IMR-90 (cell line): ENCODE measurements around the gene BEST1. TPM values are rescaled to one million over a fixed set of nuclear protein-coding genes. Genes with fewer than 3 reads are reported as not detected.

Source experiments
- ATAC-seq: fragments of 200-7000 bp; cut with Tn5 transposase; 2 replicates; pipeline ENCODE4 v1.9.1; 2020; ENCODE audit warnings: low read depth, mild to moderate bottlenecking, moderate library complexity
- BruUV-seq: library from RNA; stranded (reverse); fragments of 400-500 nt; replicated peaks from 2 replicates; lab custom pipeline; 2021; lab: Mats Ljungman, UMichigan
- CTCF ChIA-PET: fragments of 300-600 bp; formaldehyde crosslinking; extraction: SDS; loops from one replicate; lab custom pipeline; 2021; ENCODE audit warnings: antibody characterized with exemption; lab: Yijun Ruan, JAX
- POLR2A ChIA-PET: fragments of 300-600 bp; sonication (Branson Sonifier 250); formaldehyde crosslinking; loops from one replicate; lab custom pipeline; 2022; ENCODE audit warnings: antibody characterized with exemption; ENCODE audit not compliant: unreplicated experiment; lab: Charles Lee
- DNase-seq: peaks from one replicate; pipeline ENCODE4 v3.0.0; 2013
- H2AFZ ChIP-seq: replicated peaks from 2 replicates; pipeline ENCODE3; 2013; ENCODE audit warnings: low read length, mild to moderate bottlenecking; ENCODE audit not compliant: poor library complexity
- H2AK5ac ChIP-seq: 2 replicates; pipeline ENCODE4 v1.6.1; 2013; ENCODE audit warnings: low read depth, low read length, inconsistent platforms
- H2AK9ac ChIP-seq: replicated peaks from 2 replicates; pipeline ENCODE3; 2013; ENCODE audit warnings: mild to moderate bottlenecking, low read depth, low read length, moderate library complexity; ENCODE audit not compliant: poor library complexity
- H2BK120ac ChIP-seq: 2 replicates; pipeline ENCODE4 v1.6.1; 2013; ENCODE audit warnings: low read depth, low read length, inconsistent platforms
- H2BK15ac ChIP-seq: 3 replicates; pipeline ENCODE4 v1.6.1; 2013; ENCODE audit warnings: low read depth, low read length, inconsistent platforms
- H2BK20ac ChIP-seq: 2 replicates; pipeline ENCODE4 v1.6.1; 2013; ENCODE audit warnings: low read depth, mild to moderate bottlenecking, inconsistent platforms, low read length, moderate library complexity
- H2BK5ac ChIP-seq: 2 replicates; pipeline ENCODE4 v1.6.1; 2013; ENCODE audit warnings: mild to moderate bottlenecking, low read depth, low read length, inconsistent platforms; ENCODE audit not compliant: poor library complexity, severe bottlenecking
- H3K14ac ChIP-seq: replicated peaks from 2 replicates; pipeline ENCODE4 v1.6.1; 2013; ENCODE audit warnings: low read depth, low read length, inconsistent platforms
- H3K18ac ChIP-seq: 2 replicates; pipeline ENCODE4 v1.6.1; 2013; ENCODE audit warnings: low read depth, low read length, control low read depth
- H3K23ac ChIP-seq: 2 replicates; pipeline ENCODE4 v1.6.1; 2013; ENCODE audit warnings: low read depth, low read length, inconsistent platforms
- H3K27ac ChIP-seq: 2 replicates; pipeline ENCODE4 v1.5.1; 2013; ENCODE audit warnings: mild to moderate bottlenecking, control low read depth, low read length; ENCODE audit not compliant: insufficient read depth
- H3K27me3 ChIP-seq: 2 replicates; pipeline ENCODE4 v1.6.1; 2013; ENCODE audit warnings: low read length; ENCODE audit not compliant: control insufficient read depth, insufficient read depth
- H3K36me3 ChIP-seq: 2 replicates; pipeline ENCODE4 v1.6.1; 2013; ENCODE audit warnings: low read length, mixed read lengths; ENCODE audit not compliant: control insufficient read depth, insufficient read depth
- H3K4ac ChIP-seq: 2 replicates; pipeline ENCODE4 v1.6.1; 2013; ENCODE audit warnings: low read depth, low read length, inconsistent platforms
- H3K4me1 ChIP-seq: 2 replicates; pipeline ENCODE4 v1.6.1; 2013; ENCODE audit warnings: low read length, mixed read lengths; ENCODE audit not compliant: control insufficient read depth, insufficient read depth
- H3K4me2 ChIP-seq: 2 replicates; pipeline ENCODE4 v1.6.1; 2013; ENCODE audit warnings: low read depth, mild to moderate bottlenecking, control low read depth, low read length, moderate library complexity
- H3K4me3 ChIP-seq: 2 replicates; pipeline ENCODE4 v1.5.1; 2013; ENCODE audit warnings: low read depth, mild to moderate bottlenecking, control low read depth, low read length, moderate library complexity; ENCODE audit not compliant: insufficient read depth
- H3K56ac ChIP-seq: 2 replicates; pipeline ENCODE4 v1.6.1; 2013; ENCODE audit warnings: low read length, inconsistent platforms; ENCODE audit not compliant: insufficient read depth; ENCODE audit errors: extremely low read depth
- H3K79me1 ChIP-seq, 2 experiments: 2 replicates each; pipeline ENCODE4 v1.6.1; 2013; ENCODE audit warnings: low read length in 2 of 2, inconsistent platforms in 1 of 2, low read depth in 1 of 2
- H3K9ac ChIP-seq: 2 replicates; pipeline ENCODE4 v1.6.1; 2013; ENCODE audit warnings: low read depth, low read length, control low read depth
- H3K9me1 ChIP-seq: 2 replicates; pipeline ENCODE4 v1.6.1; 2013; ENCODE audit warnings: low read length, inconsistent platforms; ENCODE audit not compliant: insufficient read depth
- H3K9me3 ChIP-seq: 2 replicates; pipeline ENCODE4 v1.6.1; 2013; ENCODE audit warnings: low read length; ENCODE audit not compliant: control insufficient read depth, insufficient read depth
- H4K20me1 ChIP-seq: 2 replicates; pipeline ENCODE4 v1.6.1; 2013; ENCODE audit warnings: low read length, inconsistent platforms; ENCODE audit not compliant: insufficient read depth
- H4K5ac ChIP-seq: 2 replicates; pipeline ENCODE4 v1.6.1; 2013; ENCODE audit warnings: mild to moderate bottlenecking, low read depth, low read length, control low read depth
- H4K8ac ChIP-seq, 2 experiments: 2 replicates each; pipeline ENCODE4 v1.6.1; 2013; ENCODE audit warnings: low read depth in 2 of 2, low read length in 2 of 2, control low read depth in 1 of 2, inconsistent platforms in 1 of 2
- H4K91ac ChIP-seq: 2 replicates; pipeline ENCODE4 v1.6.1; 2013; ENCODE audit warnings: low read depth, low read length, inconsistent platforms; ENCODE audit not compliant: insufficient read depth
- BHLHE40 ChIP-seq: fragments of 150-350 bp; IDR thresholded peaks from 2 replicates; pipeline ENCODE4 v1.6.1; 2016; ENCODE audit warnings: mild to moderate bottlenecking, low read depth, low read length
- CEBPB ChIP-seq: IDR thresholded peaks from 2 replicates; pipeline ENCODE4 v1.6.1; 2012; ENCODE audit warnings: low read depth, low read length, improper control_type of control experiment
- ELK1 ChIP-seq: fragments of 150-350 bp; IDR thresholded peaks from 2 replicates; pipeline ENCODE4 v1.6.1; 2016; ENCODE audit warnings: low read depth, mild to moderate bottlenecking, low read length, moderate library complexity, borderline replicate concordance
- MAFK ChIP-seq: IDR thresholded peaks from 2 replicates; pipeline ENCODE4 v1.6.1; 2012; ENCODE audit warnings: low read depth, low read length, improper control_type of control experiment
- MAZ ChIP-seq: IDR thresholded peaks from 2 replicates; pipeline ENCODE4 v1.6.1; 2012; ENCODE audit warnings: low read depth, mild to moderate bottlenecking, low read length, improper control_type of control experiment, moderate library complexity, borderline replicate concordance
- MXI1 ChIP-seq: IDR thresholded peaks from 2 replicates; pipeline ENCODE4 v1.6.1; 2012; ENCODE audit warnings: low read depth, mild to moderate bottlenecking, low read length, moderate library complexity, borderline replicate concordance
- NFE2L2 ChIP-seq: fragments of 150-350 bp; IDR thresholded peaks from 2 replicates; pipeline ENCODE4 v1.6.1; 2016; ENCODE audit warnings: low read depth, mild to moderate bottlenecking, low read length
- POLR2A ChIP-seq: IDR thresholded peaks from 2 replicates; pipeline ENCODE4 v1.6.1; 2012; ENCODE audit warnings: mild to moderate bottlenecking, low read depth, low read length
- RAD21 ChIP-seq: IDR thresholded peaks from 2 replicates; pipeline ENCODE4 v1.6.1; 2012; ENCODE audit warnings: low read length, improper control_type of control experiment
- RCOR1 ChIP-seq: IDR thresholded peaks from 2 replicates; pipeline ENCODE4 v1.6.1; 2012; ENCODE audit warnings: mild to moderate bottlenecking, low read length, improper control_type of control experiment; ENCODE audit not compliant: insufficient replicate concordance
- SMC3 ChIP-seq: fragments of 150-350 bp; IDR thresholded peaks from 2 replicates; pipeline ENCODE4 v1.6.1; 2016; ENCODE audit warnings: low read depth, mild to moderate bottlenecking, antibody characterized with exemption, low read length, moderate library complexity
- USF2 ChIP-seq: fragments of 150-350 bp; IDR thresholded peaks from 2 replicates; pipeline ENCODE4 v1.6.1; 2017; ENCODE audit warnings: mild to moderate bottlenecking, antibody characterized with exemption, low read length, low read depth
- WGBS, 2 experiments: methylation state at CpG; one replicate each; pipeline versions ENCODE4 v1.1.5 to v1.1.7; 2013; ENCODE audit warnings: missing lambda C conversion rate in 2 of 2; ENCODE audit not compliant: insufficient read length in 1 of 2; ENCODE audit errors: extremely low coverage in 2 of 2; 5-methylcytosine and 5-hydroxymethylcytosine counted together
- dilution Hi-C: fragments of 300-500 bp; cut with HindIII; formaldehyde crosslinking; loops from one replicate; pipeline ENCODE4 v1.14.3; 2018; ENCODE audit warnings: low sequenced_read_pairs; ENCODE audit not compliant: unreplicated experiment
- in situ Hi-C: fragments of 300-500 bp; cut with MboI; formaldehyde crosslinking; loops from 3 replicates; pipeline ENCODE4 v1.14.3; 2019; ENCODE audit warnings: low sequenced_read_pairs, inconsistent platforms, mixed read lengths
- intact Hi-C: fragments of 100-400 bp; cut with micrococcal nuclease; formaldehyde crosslinking; loops from 2 replicates; pipeline ENCODE4 v1.10.0; 2022
- polyA plus RNA-seq, 3 experiments: library from polyadenylated mRNA; depleted of rRNA; stranded (reverse); fragments of >200 nt; gene quantifications; 2 replicates each; pipeline ENCODE4 v1.2.3, GENCODE V29; 2012; ENCODE audit warnings: low replicate concordance in 1 of 3
- total RNA-seq: library from RNA; depleted of rRNA; stranded (reverse); fragments of >200 nt; gene quantifications from 2 replicates; pipeline ENCODE4 v1.2.3, GENCODE V29; 2012

BEST1 gene
- total and polyA plus RNA-seq, 2 of the 4 experiments (the other 2 are of a cell fraction), result 0.90 to 1.4 TPM

GRCh38 chr11:61926235-61926634 is 23.9 kb upstream of the BEST1 start:
- no peak for DNase-seq

More at GRCh38 chr11:61926235-61926634, 23.9 kb upstream of the BEST1 start:
- H3K4me3 ChIP-seq, result no peak overlapping the region
- intact Hi-C loops, result no loop called here
- BruUV-seq, result no TSS peak
- no peak overlapping the region for H2AK9ac ChIP-seq
- TF ChIP-seq USF2 (no peak), RCOR1 (no peak), SMC3 (no peak), NFE2L2 (no peak), ELK1 (no peak), BHLHE40 (no peak), POLR2A (no peak), MAFK (no peak), MXI1 (no peak), MAZ (no peak), RAD21 (no peak), CEBPB (no peak)
- no peak overlapping the region for H3K4me2 ChIP-seq
- H3K56ac ChIP-seq, result no peak overlapping the region
- no peaks in the 10 kb centered on the region for H3K36me3 ChIP-seq
- H3K27me3 ChIP-seq, result peaks cover 8% of the 10 kb centered on the region
- no peak overlapping the region for H2AFZ ChIP-seq
- no peak overlapping the region for H3K14ac ChIP-seq
- no peaks in the 10 kb centered on the region for H3K9me1 ChIP-seq
- H4K91ac ChIP-seq, result no peak overlapping the region
- H3K23ac ChIP-seq, result no peak overlapping the region
- ChIA-PET POLR2A (interaction anchor here (0.7 kb wide), 1 partner anchor 8 kb away, joined by 4 read pairs; no protein-coding TSS in a partner anchor), CTCF (interaction anchor here (1.7 kb wide), 1 partner anchor 156 kb away, joined by 7 read pairs; no protein-coding TSS in a partner anchor)
- in situ Hi-C loops, result no loop called here
- H3K79me1 ChIP-seq, result no peaks in the 10 kb centered on the region
- WGBS, 2 experiments, result 100% methylated on average over 1 of the region's 3 CpGs; no CpG with 5 or more reads in 1 of the 2 experiments
- no peak overlapping the region for H3K18ac ChIP-seq
- ATAC-seq, result no peak
- H3K4ac ChIP-seq, result no peak overlapping the region
- H2BK15ac ChIP-seq, result no peak overlapping the region
- peaks cover 16% of the 10 kb centered on the region; the same call in 1 of the 2 replicates for H3K4me1 ChIP-seq
- H2AK5ac ChIP-seq, result no peak overlapping the region
- H4K8ac ChIP-seq, result no peak overlapping the region
- H4K20me1 ChIP-seq, result no peaks in the 10 kb centered on the region
- no peak overlapping the region for H4K5ac ChIP-seq
- no peak overlapping the region for H2BK5ac ChIP-seq
- dilution Hi-C loops, result no loop called here
- H3K9ac ChIP-seq, result no peak overlapping the region
- H2BK20ac ChIP-seq, result no peak overlapping the region
- H2BK120ac ChIP-seq, result no peak overlapping the region
- H3K9me3 ChIP-seq, result no peaks in the 10 kb centered on the region
- H3K27ac ChIP-seq, result no peak overlapping the region
